NCI-H2171 treated with DMSO at 0.1 percent for 48 hours (cell line): Measurements from ENCODE around the gene MLN.

Experiments used
- DNase-seq: peaks from one replicate; lab custom pipeline; 2025; lab: John Stamatoyannopoulos, UW

The MLN gene, protein sequence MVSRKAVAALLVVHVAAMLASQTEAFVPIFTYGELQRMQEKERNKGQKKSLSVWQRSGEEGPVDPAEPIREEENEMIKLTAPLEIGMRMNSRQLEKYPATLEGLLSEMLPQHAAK

DNA sequence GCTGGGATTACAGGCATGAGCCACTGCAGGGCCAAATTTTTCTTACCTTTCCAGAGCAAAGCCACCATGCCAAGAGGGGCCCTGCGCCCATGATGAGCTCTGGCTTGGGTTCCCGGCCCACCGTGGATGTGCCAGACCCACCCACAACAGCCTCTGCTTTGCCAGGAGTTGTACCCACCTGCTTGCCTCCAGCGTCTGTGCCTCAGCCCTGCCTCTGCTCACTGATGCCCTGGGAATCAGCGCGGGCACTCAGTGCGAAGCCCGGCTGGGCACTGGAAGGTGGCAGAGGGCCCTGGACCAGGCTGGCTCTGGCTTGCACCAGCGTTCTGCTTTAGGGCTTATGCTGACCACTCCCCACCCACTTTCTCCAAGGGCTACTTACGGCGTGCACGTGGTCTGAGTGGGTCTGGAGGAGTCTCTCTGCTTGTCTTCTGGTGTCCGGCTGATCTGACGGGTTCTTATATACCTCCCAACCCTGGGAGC lies at the start of gene MLN:
TSS of gene MLN (minus strand) at position 433 of the 483 bp plus-strand sequence. CDS start 2,840 bp downstream, outside the sequence.
- DNase-seq, result no peak

DNA sequence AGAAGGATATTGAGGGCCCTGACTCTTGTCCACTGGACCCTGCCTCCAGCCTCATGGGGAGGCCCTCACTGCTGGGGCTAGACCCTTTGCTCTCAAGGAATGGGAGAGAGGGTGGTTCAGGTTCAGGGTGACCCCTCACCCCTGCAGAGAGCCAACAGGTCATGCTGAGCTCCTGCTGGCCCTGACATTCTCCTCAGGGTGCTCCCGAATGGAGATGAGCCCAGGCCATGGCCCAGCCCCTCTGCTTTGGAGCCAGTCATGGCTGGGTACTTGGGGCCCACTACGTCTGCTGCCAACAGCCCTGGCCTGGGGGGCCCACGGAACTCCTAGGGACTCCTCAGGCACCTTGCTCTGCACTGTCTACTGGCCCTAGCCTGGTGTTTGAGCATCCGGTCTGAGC lies 49.2 kb upstream of the MLN start:
- no peak for DNase-seq

DNA sequence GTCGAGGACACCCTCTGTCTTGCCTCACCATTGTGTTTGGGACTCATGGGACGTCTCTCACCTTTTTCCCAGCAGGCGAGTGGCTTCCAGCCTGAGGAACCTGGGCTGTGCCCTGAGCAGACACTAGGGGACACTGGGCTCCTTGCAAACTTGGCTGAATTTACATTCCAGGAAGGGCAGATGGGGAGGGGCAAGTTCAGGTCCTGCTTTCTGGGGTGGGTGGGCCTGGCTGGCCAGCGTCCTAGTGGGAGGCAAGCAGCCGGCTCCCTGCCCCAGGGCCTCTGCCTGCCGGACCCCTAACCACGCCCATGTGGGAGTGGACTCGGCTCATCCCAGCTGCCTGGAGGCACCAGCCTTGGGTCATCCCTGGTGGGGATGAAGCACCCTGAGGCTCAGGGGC lies 48.2 kb upstream of the MLN start:
- no peak for DNase-seq

DNA sequence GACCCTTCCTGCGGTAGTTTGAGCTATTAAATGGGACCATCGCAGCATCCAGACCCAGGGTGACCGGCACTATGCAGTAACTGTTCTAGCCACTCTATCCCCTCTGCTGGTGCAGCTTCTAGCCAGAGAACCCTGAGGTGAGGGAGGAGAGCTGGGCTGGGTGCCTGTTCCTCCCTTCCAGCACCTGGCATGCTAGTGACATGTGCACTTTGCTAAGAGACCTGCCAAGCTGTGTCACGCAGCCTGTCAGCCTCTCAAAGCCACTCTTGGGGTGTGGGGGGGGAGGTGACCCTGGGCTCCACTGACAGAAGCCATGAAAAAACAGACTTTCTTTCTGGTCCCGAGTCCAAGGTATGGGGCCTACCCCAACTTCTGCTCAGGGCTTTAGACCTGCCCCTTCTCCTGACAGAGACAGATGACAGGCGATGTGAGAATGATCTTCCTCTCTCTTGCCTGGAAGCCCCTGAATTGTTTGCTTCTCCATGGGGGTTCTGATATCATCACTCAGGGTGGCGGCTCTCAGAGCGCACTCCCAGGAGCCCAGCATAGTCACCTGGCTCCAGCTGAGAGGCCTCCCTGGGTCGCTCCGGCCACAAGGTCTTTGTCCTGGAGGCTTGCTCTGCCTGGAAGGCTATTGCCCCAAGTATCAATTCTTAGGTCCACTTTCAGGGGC lies 47.2 kb upstream of the MLN start:
- DNase-seq, result peak; percentile 81

DNA sequence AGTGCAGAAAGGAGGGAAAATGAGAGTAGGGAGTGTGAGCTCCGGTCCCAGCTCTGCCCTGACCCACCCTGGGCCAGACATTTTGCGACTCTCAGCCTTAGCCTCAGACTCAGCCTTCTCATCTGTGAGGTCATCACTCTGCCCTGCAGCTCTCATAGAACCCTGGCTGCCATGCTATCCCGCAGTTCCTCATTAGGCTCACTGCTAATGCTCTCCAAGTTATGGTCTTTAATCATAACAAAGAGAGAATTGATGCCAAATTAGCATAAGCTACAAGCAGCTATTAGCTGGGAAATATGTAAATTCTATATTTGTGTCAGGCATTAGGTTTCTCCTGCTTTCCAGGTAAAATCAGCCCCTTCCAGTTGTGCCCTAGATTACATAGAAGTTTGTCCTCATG lies 46.5 kb upstream of the MLN start:
- DNase-seq, result no peak

DNA sequence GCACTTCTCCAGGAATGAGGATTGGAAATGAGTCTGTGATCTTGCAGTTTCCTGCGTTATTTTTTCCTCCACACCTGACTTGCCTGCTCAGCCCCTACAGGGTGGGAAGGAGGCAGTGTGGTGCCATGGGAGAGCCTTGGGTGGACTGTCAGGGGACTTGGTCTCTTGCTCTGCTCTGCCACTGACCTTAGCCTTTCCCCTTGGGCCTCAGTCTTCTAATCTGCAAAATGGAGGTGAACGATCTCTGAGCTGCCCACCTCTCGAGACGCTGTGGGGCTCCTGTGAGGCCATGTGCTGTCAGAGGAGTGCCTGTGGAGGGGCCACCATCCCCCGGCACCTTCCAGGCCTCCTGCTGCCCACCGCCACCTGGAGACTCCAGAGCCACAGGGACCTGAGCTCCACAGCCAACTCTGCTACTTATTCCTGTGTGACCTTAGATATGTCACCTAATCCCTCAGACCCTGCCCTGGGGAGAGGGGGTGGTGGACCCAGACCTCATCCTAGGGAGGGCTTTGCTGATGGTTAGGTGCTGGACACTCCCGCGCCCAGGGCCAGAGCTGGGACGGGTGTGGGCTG lies 45.8 kb upstream of the MLN start:
- DNase-seq, result no peak

DNA sequence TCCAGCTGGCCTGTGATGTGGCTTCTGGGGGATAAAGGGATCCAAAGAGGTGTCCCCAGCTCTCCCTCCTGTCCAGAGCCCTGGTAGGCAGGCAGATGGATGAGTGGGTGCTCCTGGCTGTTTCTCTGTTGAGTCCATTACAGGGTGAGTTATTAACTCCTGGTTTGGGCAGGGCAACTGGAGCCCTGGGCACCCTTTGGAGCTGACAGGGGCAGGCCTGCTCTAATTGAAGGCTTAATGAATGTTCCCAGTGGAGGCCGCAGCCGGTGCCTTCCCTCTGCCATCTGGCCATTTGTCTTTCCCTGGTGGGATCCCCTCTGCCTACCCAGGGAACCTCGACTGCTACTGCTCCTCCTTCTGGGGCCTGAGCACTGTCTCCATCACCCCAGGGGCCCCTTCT lies 44.7 kb upstream of the MLN start:
- DNase-seq, result peak; percentile 88

DNA sequence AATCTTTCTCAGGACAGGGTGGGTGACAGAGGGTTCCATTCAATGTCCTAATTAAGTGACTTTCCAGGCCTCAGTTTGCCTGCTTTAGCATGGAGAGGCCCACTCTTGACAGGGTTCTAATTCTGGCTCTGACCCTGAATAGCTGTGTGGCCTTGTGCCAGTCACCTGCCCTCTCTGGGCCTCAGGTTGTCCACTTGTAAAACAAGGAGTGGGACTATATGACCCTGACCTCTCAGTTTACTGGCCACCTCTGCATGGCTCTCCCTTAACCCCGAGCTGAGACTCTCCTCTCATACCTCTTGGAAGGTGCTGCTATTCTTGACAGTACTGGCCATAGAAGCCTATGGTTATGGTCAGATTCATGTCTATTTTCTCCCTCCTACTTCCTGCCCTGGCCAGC lies 44.1 kb upstream of the MLN start:
- no peak for DNase-seq

DNA sequence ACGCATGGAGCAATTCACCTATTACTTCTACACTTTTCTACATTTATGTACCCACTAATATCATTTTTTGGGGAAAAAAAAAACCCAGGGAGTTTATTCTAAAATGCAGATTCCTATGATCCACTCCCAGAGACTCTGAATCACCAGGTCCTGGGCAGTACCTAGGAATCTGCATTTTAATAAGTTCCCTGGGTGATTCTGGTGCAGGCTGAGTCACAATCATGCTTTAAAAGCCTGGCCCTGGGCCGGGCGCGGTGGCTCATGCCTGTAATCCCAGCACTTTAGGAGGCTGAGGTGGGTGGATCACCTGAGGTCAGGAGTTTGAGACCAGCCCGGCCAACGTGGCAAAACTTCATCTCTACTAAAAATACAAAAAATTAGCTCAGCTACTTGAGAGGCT lies 43.3 kb upstream of the MLN start:
- no peak for DNase-seq

DNA sequence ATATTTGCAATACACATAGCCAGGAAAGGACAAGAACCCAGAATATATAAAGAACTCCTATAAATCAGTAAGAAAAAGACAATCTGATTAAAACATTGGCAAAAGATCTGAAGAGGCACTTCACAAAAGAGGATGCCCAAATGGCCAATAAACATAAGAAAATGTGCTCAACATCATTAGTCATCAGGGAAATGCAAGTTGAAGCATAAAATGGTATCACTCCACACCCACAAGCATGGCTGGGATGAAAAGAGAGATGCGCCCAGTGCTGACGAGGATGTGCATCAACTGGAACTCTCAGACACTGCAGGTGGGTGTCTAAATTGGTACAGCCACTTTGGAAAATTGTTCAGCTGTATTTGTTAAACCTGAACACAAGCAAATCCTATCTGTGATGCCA lies 42.4 kb upstream of the MLN start:
- DNase-seq, result no peak

DNA sequence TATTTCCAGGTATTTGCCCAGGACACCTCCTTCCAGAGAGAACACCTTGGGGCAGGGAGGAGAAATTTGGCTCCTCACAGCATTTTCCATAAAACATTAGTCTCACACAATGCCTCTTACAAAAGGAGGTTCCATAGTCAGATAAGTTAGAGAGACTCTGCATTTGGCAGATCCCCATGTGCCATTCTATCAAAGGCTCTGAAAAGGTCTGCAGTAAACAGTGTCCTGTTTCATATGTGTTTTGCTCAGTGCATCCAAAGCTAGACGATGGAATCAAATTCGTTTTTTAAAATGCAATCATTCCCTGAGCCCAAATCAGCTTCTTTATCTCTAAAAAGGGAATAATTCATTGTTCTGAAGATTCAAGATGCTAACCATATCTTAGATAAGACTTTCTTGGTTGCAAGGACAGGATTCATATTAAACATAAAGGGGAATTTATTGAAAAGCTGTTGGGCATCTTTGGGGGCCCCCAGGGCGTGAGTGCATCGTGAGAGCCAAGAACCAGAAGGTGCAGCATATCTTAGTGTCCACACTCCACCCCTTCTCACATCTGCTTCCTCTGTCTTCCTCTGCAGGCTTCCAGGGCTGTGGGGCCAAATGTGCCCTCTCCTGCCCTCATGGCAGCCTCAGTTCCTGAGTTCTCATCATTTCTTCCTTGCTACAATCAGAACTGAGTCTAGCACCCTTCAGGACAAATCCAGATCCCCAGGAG lies 41.4 kb upstream of the MLN start:
- no peak for DNase-seq

DNA sequence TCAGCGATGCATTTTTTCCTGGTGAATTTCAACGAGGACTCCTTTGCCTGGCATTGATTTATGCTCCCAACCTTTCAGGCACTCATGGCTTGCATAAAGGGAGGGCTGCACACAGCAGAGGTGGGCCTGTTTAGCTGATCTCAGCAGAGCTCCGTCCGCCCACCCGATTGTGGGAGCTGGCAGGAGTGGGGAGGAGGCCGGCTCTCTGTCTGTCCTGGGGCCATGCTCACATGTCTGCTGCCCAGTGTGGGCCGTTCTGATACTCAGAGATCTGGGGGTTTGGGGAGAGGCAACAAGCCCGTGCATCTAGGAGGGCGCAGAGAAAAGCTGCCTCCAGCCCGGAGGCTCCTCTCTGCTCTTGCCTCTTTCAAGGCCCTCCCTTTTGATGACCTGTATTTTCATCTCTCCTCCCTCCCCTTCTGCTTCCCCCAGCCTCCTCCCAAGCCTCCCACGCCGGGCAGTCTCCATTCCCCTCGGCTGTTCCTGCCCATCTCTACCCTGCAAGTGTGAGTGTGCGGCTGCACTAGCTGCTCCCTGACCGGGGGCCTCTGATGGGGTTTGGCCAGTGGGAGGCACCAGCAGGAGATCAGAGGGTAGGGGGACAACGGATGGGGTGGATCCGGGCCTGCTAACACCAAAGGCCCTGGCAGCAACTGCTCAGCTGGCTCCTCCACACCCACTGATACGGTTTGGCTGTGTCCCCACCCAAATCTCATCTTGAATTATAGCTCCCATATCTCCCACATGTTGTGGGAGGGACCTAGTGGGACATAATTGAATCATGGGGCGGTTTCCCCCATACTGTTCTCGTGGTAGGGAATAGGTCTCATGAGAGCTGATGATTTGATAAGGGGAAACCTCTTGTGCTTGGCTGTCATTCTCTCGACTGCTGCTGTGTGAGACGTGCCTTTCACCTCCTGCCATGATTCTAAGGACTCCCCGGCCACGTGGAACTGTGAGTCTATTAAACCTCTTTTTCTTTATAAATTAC lies 39.6 kb upstream of the MLN start:
- DNase-seq, result no peak

DNA sequence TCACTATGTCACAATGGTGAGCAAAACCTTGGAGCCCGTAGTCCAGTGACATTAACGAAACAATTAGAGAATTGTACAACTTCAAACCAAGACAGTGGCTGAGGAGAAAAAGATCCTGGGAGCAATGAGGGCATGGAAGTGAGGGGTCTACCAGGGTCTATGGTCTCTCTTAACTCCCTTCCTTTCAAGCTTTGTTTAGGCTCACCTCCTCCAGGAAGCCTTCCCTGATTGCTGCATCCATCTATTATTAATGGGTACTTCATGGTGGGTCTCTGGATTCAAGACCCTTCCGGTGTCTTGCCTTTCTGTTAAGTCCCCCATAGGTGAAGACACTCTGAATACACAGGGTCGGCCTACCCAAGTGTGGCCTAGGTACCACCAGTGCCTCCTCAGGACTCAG lies 38.1 kb upstream of the MLN start:
- no peak for DNase-seq

DNA sequence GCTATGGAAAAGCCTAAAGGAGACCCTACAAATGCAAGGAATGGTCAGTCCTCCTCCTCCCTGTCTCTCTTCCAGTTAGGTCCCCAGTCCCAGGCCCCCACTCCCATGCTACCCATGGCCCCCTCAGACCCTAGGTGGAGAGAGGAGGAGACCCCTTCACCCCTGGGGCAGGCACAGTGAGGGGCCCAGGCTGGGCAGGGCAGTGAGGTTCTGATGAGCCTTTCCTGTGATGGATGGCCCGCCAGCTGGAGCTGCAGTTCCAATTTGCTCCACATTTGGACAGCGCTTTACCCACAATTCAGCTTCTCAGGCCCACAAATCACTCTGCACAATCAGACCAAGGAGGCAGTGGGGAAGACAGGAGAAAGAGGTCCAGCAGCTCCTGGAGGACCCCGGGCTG lies 37.3 kb upstream of the MLN start:
- no peak for DNase-seq

DNA sequence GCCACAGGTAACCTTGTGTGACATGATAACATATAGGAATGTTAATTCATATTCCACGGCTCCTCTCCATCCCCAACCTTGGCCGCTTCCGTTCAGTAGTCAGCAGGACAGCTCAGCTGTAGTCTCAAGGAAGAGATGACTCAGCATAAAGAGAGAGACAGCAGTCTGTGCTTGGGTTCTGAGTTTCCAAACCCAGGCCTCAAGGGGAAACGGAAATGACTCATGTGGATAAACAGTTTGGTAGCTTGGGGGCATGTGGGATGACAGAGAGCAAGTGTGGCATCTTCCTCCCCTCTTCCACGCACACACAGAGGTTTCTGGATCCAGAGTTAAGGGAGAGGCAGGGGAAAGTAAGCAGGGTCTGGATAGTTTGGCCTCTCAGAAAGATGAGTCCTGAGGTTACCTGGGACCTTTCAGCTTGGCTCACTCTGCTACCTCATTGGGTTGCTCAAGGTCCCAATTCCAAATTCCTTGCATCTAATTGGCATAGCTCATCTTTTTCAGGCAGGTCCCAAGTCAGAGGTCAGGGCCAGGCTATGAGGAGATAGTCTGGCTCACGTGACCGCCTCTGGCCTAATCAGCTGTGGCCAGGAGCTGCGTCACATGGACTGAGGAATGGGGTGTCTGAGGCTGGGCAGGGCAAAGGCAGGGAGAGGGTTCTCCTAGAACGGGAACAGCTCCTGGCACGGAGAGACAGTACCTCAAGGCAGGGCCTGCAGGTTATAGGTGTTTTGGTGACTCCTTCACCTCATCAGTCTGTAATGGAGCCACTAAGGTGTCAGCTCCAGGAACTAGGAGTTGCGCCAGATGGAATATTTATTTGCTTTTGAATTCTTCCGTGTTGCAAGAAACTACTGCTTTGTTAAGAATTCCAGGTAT lies 36.5 kb upstream of the MLN start:
- DNase-seq, result peak; percentile 72

DNA sequence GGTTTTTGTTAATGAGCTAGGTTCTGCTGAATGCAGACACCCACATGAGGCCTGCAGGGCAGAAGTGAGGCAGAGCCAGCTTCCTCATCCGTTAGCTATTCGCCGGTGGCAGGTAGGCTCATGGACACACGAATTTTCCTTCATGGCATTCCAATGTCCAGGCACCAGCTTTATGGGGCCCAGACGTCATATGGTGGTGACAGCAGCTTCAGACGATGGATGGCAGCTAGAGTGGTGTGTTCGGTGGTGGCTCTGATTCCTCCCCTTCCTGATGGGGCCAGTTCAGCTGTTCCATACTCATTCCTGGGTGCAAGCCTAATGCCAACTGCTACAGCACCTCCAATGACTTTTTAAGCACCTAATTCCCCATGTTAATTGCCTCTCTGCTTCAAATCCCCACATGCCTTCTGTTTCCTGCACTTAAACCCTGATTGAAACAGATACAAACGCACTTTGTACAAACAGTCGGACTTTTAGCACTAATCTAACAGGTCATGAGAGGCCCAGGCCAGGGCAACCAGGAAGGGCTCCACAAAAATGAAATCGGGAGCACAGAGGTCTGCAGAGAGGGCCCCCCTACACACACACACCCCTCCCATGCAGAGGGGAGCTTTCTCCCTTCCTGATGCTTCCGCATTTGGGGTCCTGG lies 35.7 kb upstream of the MLN start:
- peak; percentile 52 for DNase-seq

DNA sequence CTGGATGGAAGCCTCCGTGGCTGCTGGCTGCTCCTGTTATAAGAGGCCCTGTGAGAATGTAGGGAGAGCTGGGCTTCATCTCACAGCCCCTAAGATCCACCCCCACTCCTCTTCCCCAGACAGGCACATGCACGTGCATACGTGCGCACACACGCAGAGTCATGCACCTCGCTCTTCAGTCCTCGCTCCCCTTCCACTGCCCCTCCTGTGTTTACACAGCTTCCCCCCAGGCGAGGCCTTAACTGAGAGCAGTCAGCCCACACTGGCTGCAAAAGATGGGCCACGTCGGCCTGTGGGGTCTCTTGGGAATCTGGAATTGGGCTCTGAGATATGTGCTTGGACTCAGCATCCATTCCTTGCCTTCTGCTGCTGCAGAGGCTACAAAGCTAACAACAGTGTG lies 35.2 kb upstream of the MLN start:
- DNase-seq, result no peak

DNA sequence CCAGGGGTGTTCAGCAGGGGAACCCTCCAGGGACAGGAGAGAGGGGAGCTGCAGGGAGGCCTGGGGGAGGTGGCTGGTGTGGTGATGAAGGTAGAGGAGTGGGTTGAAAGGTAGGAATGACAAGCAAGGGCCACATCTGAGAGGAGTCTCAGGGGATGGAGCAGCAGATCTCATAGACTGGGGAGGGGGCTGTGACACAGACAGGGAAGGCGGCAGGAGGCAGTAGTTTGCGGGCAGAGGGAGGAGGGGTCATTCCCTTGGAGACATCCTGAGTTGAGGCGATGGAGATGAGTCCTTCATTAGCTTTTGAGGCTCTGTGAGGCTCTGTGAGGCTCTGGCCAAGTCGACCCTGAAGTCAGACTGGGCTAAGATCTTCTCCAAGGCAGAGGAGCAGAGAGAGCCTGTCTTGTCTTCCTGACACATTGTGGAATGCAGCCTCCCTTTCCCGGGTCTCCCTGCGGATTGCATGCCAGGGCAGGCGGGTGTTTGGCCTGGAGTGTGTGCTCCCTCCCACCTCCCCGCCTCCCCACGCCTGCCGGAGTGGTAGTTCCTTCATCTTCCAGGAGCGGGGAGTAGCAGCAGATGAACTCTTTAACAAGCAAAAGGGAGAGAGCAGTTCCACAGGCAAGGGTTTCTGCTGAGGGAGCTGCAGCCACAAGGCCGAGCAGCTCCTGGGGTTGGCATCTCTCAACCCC lies 34.3 kb upstream of the MLN start:
- DNase-seq, result peak; percentile 51

DNA sequence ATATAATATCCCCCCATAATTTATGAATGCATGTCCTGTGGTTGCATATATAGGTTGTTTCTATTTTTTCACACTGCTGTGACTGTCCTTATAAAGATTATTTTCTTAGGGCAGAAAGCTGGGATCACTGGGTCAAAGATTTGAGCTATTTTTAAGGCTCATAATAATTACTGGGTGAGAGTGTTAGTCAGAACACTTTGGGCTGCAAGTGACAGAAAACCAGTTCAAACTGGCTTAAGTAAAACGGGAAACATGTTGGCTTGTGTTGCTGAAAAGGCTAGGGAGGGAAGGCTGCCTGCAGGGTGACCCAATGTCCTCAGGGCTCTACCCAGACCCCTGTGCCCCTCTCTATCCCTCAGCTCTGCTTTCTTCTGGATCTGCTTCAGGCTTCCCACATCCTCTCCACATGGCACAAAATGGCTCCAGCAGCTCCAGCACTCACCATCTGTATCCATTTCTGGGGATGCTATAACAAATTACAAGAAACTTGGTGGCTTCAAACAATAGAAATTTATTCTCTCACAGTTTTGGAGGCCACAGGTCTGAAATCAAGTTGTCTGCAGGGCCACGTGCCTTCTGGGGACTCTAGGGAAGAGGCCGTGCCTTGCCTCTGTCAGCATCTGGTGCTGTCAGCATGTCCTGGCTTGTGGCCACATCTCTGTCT lies 33.1 kb upstream of the MLN start:
- DNase-seq, result peak; percentile 63
